ENCODE results near the gene SET. TPM values are rescaled to one million over a fixed set of nuclear protein-coding genes. Genes with fewer than 3 reads are reported as not detected.
"Not testable (repeated sequence)": the region's sequence is repeated elsewhere in the genome, so short reads cannot be mapped to it uniquely, and the experiment has no call there.

Gene SET
- total RNA-seq, 1 experiment from 2014 or later: 738 TPM

- BruUV-seq (replicated peaks): no TSS peak
- Histone ChIP-seq H3K9me3 (ENCODE audit: insufficient read depth, low read depth) (no peaks in the 10 kb centered on the region), H3K27me3 (ENCODE audit: insufficient read depth, low read depth) (no peaks in the 10 kb centered on the region), H3F3A (ENCODE audit: insufficient read depth, low read depth) (peaks cover 69% of the 10 kb centered on the region), H3K79me2 (ENCODE audit: low read depth) (peaks cover 85% of the 10 kb centered on the region), H3K27ac (peak overlapping the region; percentile 45; the same call in 1 of the 2 replicates), H3K4me2 (no peak overlapping the region; the same call in 1 of the 2 replicates), H2AFZ (no peak overlapping the region), H3K36me3 (ENCODE audit: low read depth) (peaks cover 44% of the 10 kb centered on the region), H3K4me3 (peak overlapping the region; percentile 57; the same call in 1 of the 2 replicates), H4K20me1 (ENCODE audit: insufficient read depth) (peaks cover 54% of the 10 kb centered on the region), H3K9me2 (ENCODE audit: insufficient read depth) (no peaks in the 10 kb centered on the region), H3K4me1 (replicated peaks; ENCODE audit: insufficient read depth) (peaks cover 47% of the 10 kb centered on the region)
- no peak for TF ChIP-seq EZH2 (IDR thresholded peaks at IDR 0.05; ENCODE audit: low read depth)
- no peak for TF ChIP-seq CTCF (conservative IDR thresholded peaks at IDR 0.05)
- intact Hi-C loops (cut with micrococcal nuclease; ENCODE audit: unreplicated experiment): loop anchor here (1.0 to 10.0 kb wide), 4 partner anchors 33 to 335 kb away; partner anchors contain the start of genes DYNC2I2 and SH3GLB2
- ChIA-PET POLR2A (ENCODE audit: unreplicated experiment) (interaction anchor here (0.7 to 1.0 kb wide), 2 partner anchors 54 to 158 kb away, joined by 3 to 21 read pairs; no protein-coding TSS in a partner anchor), CTCF (interaction anchor here (0.5 to 0.6 kb wide), 3 partner anchors 22 to 271 kb away, joined by 3 read pairs; no protein-coding TSS in a partner anchor)
- no peak for DNase-seq
These were observed 312 bp downstream of the SET start for GRCh38 chr9:128689293-128689774.

GRCh38 chr9:128689820-128690683 lies 1.0 kb downstream of the SET start:
- intact Hi-C loops (cut with micrococcal nuclease; ENCODE audit: unreplicated experiment): loop anchor here (1.0 to 10.0 kb wide), 4 partner anchors 34 to 335 kb away; partner anchors contain the start of genes DYNC2I2 and SH3GLB2
- H3K9me3 ChIP-seq (ENCODE audit: insufficient read depth, low read depth): no peaks in the 10 kb centered on the region
- no peak for DNase-seq
- H3K36me3 ChIP-seq (ENCODE audit: low read depth): peaks cover 46% of the 10 kb centered on the region
- H2AFZ ChIP-seq: no peak overlapping the region
- peaks cover 81% of the 10 kb centered on the region for H3K79me2 ChIP-seq (ENCODE audit: low read depth)
- H3F3A ChIP-seq (ENCODE audit: insufficient read depth, low read depth): peaks cover 68% of the 10 kb centered on the region
- H3K27me3 ChIP-seq (ENCODE audit: insufficient read depth, low read depth): no peaks in the 10 kb centered on the region
- peak overlapping the region; percentile 95 for H3K4me2 ChIP-seq
- no TSS peak for BruUV-seq (replicated peaks)
- peaks cover 45% of the 10 kb centered on the region for H3K4me1 ChIP-seq (replicated peaks; ENCODE audit: insufficient read depth)
- TF ChIP-seq CTCF (conservative IDR thresholded peaks at IDR 0.05) (no peak), EZH2 (IDR thresholded peaks at IDR 0.05; ENCODE audit: low read depth) (no peak)
- peak overlapping the region; percentile 80 for H3K4me3 ChIP-seq
- H4K20me1 ChIP-seq (ENCODE audit: insufficient read depth): peaks cover 55% of the 10 kb centered on the region
- CTCF ChIA-PET: interaction anchor here (0.5 kb wide), 2 partner anchors 18 to 270 kb away, joined by 3 to 7 read pairs; no protein-coding TSS in a partner anchor
- peak overlapping the region; percentile 56 for H3K27ac ChIP-seq
- POLR2A ChIA-PET (ENCODE audit: unreplicated experiment): interaction anchor here (1.0 kb wide), 1 partner anchor 55 kb away, joined by 21 read pairs; no protein-coding TSS in a partner anchor
- H3K9me2 ChIP-seq (ENCODE audit: insufficient read depth): no peaks in the 10 kb centered on the region

- H3K27ac ChIP-seq: peak overlapping the region; percentile 56
- ChIA-PET POLR2A (ENCODE audit: unreplicated experiment) (no interaction called here), CTCF (interaction anchor here (0.5 kb wide), 1 partner anchor 18 kb away, joined by 7 read pairs; no protein-coding TSS in a partner anchor)
- TF ChIP-seq CTCF (conservative IDR thresholded peaks at IDR 0.05) (no peak), EZH2 (IDR thresholded peaks at IDR 0.05; ENCODE audit: low read depth) (no peak)
- no peaks in the 10 kb centered on the region for H3K9me2 ChIP-seq (ENCODE audit: insufficient read depth)
- peaks cover 68% of the 10 kb centered on the region for H3F3A ChIP-seq (ENCODE audit: insufficient read depth, low read depth)
- peaks cover 50% of the 10 kb centered on the region for H3K36me3 ChIP-seq (ENCODE audit: low read depth)
- H3K4me1 ChIP-seq (replicated peaks; ENCODE audit: insufficient read depth): peaks cover 39% of the 10 kb centered on the region
- no peaks in the 10 kb centered on the region for H3K9me3 ChIP-seq (ENCODE audit: insufficient read depth, low read depth)
- H4K20me1 ChIP-seq (ENCODE audit: insufficient read depth): peaks cover 49% of the 10 kb centered on the region
- peak overlapping the region; percentile 80 for H3K4me3 ChIP-seq
- H2AFZ ChIP-seq: no peak overlapping the region
- H3K4me2 ChIP-seq: peak overlapping the region; percentile 95
- no peaks in the 10 kb centered on the region for H3K27me3 ChIP-seq (ENCODE audit: insufficient read depth, low read depth)
- no TSS peak for BruUV-seq (replicated peaks)
- no peak for DNase-seq
- intact Hi-C loops (cut with micrococcal nuclease; ENCODE audit: unreplicated experiment): no loop called here
- H3K79me2 ChIP-seq (ENCODE audit: low read depth): peaks cover 75% of the 10 kb centered on the region
These were observed 1.6 kb downstream of the SET start for GRCh38 chr9:128690684-128691034.

GRCh38 chr9:128693738-128694137 lies 4.7 kb downstream of the SET start:
- peaks cover 45% of the 10 kb centered on the region for H3K79me2 ChIP-seq (ENCODE audit: low read depth)
- H2AFZ ChIP-seq; intact Hi-C loops (cut with micrococcal nuclease; ENCODE audit: unreplicated experiment); POLR2A ChIA-PET (ENCODE audit: unreplicated experiment); H3K9me2 ChIP-seq (ENCODE audit: insufficient read depth); H3K4me2 ChIP-seq; H3K27me3 ChIP-seq (ENCODE audit: insufficient read depth, low read depth); H3K4me3 ChIP-seq; H3K27ac ChIP-seq; BruUV-seq (replicated peaks); H3K9me3 ChIP-seq (ENCODE audit: insufficient read depth, low read depth); CTCF ChIA-PET; DNase-seq: not testable (repeated sequence)
- peaks cover 74% of the 10 kb centered on the region for H3F3A ChIP-seq (ENCODE audit: insufficient read depth, low read depth)
- H3K36me3 ChIP-seq (ENCODE audit: low read depth): peaks cover 44% of the 10 kb centered on the region
- H4K20me1 ChIP-seq (ENCODE audit: insufficient read depth): peaks cover 41% of the 10 kb centered on the region
- H3K4me1 ChIP-seq (replicated peaks; ENCODE audit: insufficient read depth): peaks cover 10% of the 10 kb centered on the region

Data from PC-9 (cell line).